ENCODE measurements around the gene TMEM150C. TPM values are rescaled to one million over a fixed set of nuclear protein-coding genes. Genes with fewer than 3 reads are reported as not detected.

Gene TMEM150C
- total RNA-seq, 1 donor from 2014 or later: 7.3 TPM

- H3K9me3 Mint-ChIP-seq (ENCODE audit: low read depth): peaks cover 4% of the 10 kb centered on the region
- no peaks in the 10 kb centered on the region for H3K27me3 Mint-ChIP-seq
- peaks cover 16% of the 10 kb centered on the region for H3K4me1 Mint-ChIP-seq (ENCODE audit: low read depth)
- H3K36me3 Mint-ChIP-seq (ENCODE audit: insufficient read depth): peaks cover 17% of the 10 kb centered on the region
- no peak overlapping the region for H3K27ac Mint-ChIP-seq
- H3K4me3 Mint-ChIP-seq (ENCODE audit: low read depth): no peak overlapping the region
- TF ChIP-seq CTCF (IDR thresholded peaks at IDR 0.05; ENCODE audit: unreplicated experiment): no peak
- no peak for DNase-seq (ENCODE audit: low spot score, unreplicated experiment)
Measured at GRCh38 chr4:82437285-82438005, 124.3 kb downstream of the TMEM150C start.

GRCh38 chr4:82436780-82437179 lies 125.0 kb downstream of the TMEM150C start:
- Mint-ChIP-seq H3K27me3 (no peaks in the 10 kb centered on the region), H3K27ac (no peak overlapping the region), H3K9me3 (ENCODE audit: low read depth) (peaks cover 4% of the 10 kb centered on the region), H3K4me3 (ENCODE audit: low read depth) (no peak overlapping the region), H3K36me3 (ENCODE audit: insufficient read depth) (peaks cover 17% of the 10 kb centered on the region), H3K4me1 (ENCODE audit: low read depth) (peaks cover 16% of the 10 kb centered on the region)
- no peak for TF ChIP-seq CTCF (IDR thresholded peaks at IDR 0.05; ENCODE audit: unreplicated experiment)
- DNase-seq (ENCODE audit: low spot score, unreplicated experiment): no peak

GRCh38 chr4:82436130-82436529 lies 125.7 kb downstream of the TMEM150C start:
- no peak for DNase-seq (ENCODE audit: low spot score, unreplicated experiment)
- no peak for TF ChIP-seq CTCF (IDR thresholded peaks at IDR 0.05; ENCODE audit: unreplicated experiment)
- Mint-ChIP-seq H3K4me3 (ENCODE audit: low read depth) (no peak overlapping the region), H3K9me3 (ENCODE audit: low read depth) (peaks cover 4% of the 10 kb centered on the region), H3K27ac (no peak overlapping the region), H3K27me3 (no peaks in the 10 kb centered on the region), H3K4me1 (ENCODE audit: low read depth) (peaks cover 16% of the 10 kb centered on the region), H3K36me3 (ENCODE audit: insufficient read depth) (peaks cover 17% of the 10 kb centered on the region)

- no peak for DNase-seq (ENCODE audit: low spot score, unreplicated experiment)
- no peak overlapping the region for H3K27ac Mint-ChIP-seq
- H3K36me3 Mint-ChIP-seq (ENCODE audit: insufficient read depth): peaks cover 17% of the 10 kb centered on the region
- TF ChIP-seq CTCF (IDR thresholded peaks at IDR 0.05; ENCODE audit: unreplicated experiment): no peak
- H3K4me3 Mint-ChIP-seq (ENCODE audit: low read depth): no peak overlapping the region
- H3K4me1 Mint-ChIP-seq (ENCODE audit: low read depth): peaks cover 16% of the 10 kb centered on the region
- H3K27me3 Mint-ChIP-seq: no peaks in the 10 kb centered on the region
- peaks cover 4% of the 10 kb centered on the region for H3K9me3 Mint-ChIP-seq (ENCODE audit: low read depth)
Measured at GRCh38 chr4:82434949-82435348, 126.8 kb downstream of the TMEM150C start.

GRCh38 chr4:82433791-82434190 lies 128.0 kb downstream of the TMEM150C start:
- Mint-ChIP-seq H3K9me3 (ENCODE audit: low read depth) (no peaks in the 10 kb centered on the region), H3K27me3 (no peaks in the 10 kb centered on the region), H3K4me1 (ENCODE audit: low read depth) (peaks cover 12% of the 10 kb centered on the region), H3K27ac (peak overlapping the region; percentile 69), H3K36me3 (ENCODE audit: insufficient read depth) (peaks cover 14% of the 10 kb centered on the region), H3K4me3 (ENCODE audit: low read depth) (no peak overlapping the region)
- DNase-seq (ENCODE audit: low spot score, unreplicated experiment): no peak
- TF ChIP-seq CTCF (IDR thresholded peaks at IDR 0.05; ENCODE audit: unreplicated experiment): no peak

Other genes with a start within 250 kb of the TMEM150C start
- gene HNRNPD, start 188.0 kb downstream of the TMEM150C start, total RNA-seq: 400 and 416 TPM in 2 replicates
- gene HNRNPDL, start 131.5 kb downstream of the TMEM150C start, total RNA-seq: 535 and 549 TPM in 2 replicates
- gene ENOPH1, start 131.4 kb downstream of the TMEM150C start, total RNA-seq: 34.0 and 34.2 TPM in 2 replicates
- gene SCD5, start 236.8 kb upstream of the TMEM150C start, total RNA-seq: 14.6 and 15.7 TPM in 2 replicates

Data from progenitor cell of endocrine pancreas (in vitro differentiated cells).